ENCODE results near the gene ZIC1. TPM values are rescaled to one million over a fixed set of nuclear protein-coding genes. Genes with fewer than 3 reads are reported as not detected.

The ZIC1 gene
- total RNA-seq, 3 donors from 2014 or later, result 0.48 TPM; not detected in 2

- no peak for TF ChIP-seq CTCF (IDR thresholded peaks at IDR 0.05)
Observed at GRCh38 chr3:147405231-147406027, 3.7 kb upstream of the ZIC1 start.

GRCh38 chr3:147406028-147406931 is 2.9 kb upstream of the ZIC1 start, which contains the start of gene ZIC4:
TSS of gene ZIC4 (minus strand) at chr3:147406543. CDS start at chr3:147402797, 3,746 bp downstream.
- H3K9me3 ChIP-seq, result no peaks in the 10 kb centered on the region
- intact Hi-C loops (cut with DNase I, micrococcal nuclease), result no loop called here

More at GRCh38 chr3:147405231-147406027, 3.7 kb upstream of the ZIC1 start:
- Histone ChIP-seq H3K36me3 (ENCODE audit: low read depth) (no peaks in the 10 kb centered on the region), H3K4me1 (ENCODE audit: low read depth) (no peaks in the 10 kb centered on the region), H3K9me3 (no peaks in the 10 kb centered on the region), H3K4me3 (no peak overlapping the region)
- no peak for DNase-seq
- intact Hi-C loops (cut with DNase I, micrococcal nuclease), result no loop called here
- no peak for ATAC-seq

GRCh38 chr3:147407114-147407497 is 2.1 kb upstream of the ZIC1 start:
- no peak for TF ChIP-seq CTCF (IDR thresholded peaks at IDR 0.05)
- intact Hi-C loops (cut with DNase I, micrococcal nuclease), result no loop called here
- Histone ChIP-seq H3K9me3 (no peaks in the 10 kb centered on the region), H3K4me3 (no peak overlapping the region), H3K4me1 (ENCODE audit: low read depth) (peaks cover 7% of the 10 kb centered on the region), H3K36me3 (ENCODE audit: low read depth) (no peaks in the 10 kb centered on the region)
- ATAC-seq (no peak), DNase-seq (no peak)

More at GRCh38 chr3:147406028-147406931, 2.9 kb upstream of the ZIC1 start, which contains the start of gene ZIC4:
- H3K4me1 ChIP-seq (ENCODE audit: low read depth), result peaks cover 7% of the 10 kb centered on the region
- TF ChIP-seq CTCF (IDR thresholded peaks at IDR 0.05), result no peak
- no peak for DNase-seq
- H3K4me3 ChIP-seq, result no peak within 1 kb of the TSS
- no peak for ATAC-seq
- no peaks in the 10 kb centered on the region for H3K36me3 ChIP-seq (ENCODE audit: low read depth)

GRCh38 chr3:147407498-147408187 is 1.5 kb upstream of the ZIC1 start:
- DNase-seq, result no peak
- no peaks in the 10 kb centered on the region for H3K36me3 ChIP-seq (ENCODE audit: low read depth)
- no peaks in the 10 kb centered on the region for H3K9me3 ChIP-seq
- no peak overlapping the region for H3K4me3 ChIP-seq
- ATAC-seq, result no peak
- TF ChIP-seq CTCF (IDR thresholded peaks at IDR 0.05), result no peak
- H3K4me1 ChIP-seq (ENCODE audit: low read depth), result peaks cover 7% of the 10 kb centered on the region
- intact Hi-C loops (cut with DNase I, micrococcal nuclease), result no loop called here
